HG03342 (cell line): ENCODE measurements around the gene ARHGAP9.

ENCODE experiments used
- ATAC-seq: cut with Tn5 transposase; IDR thresholded peaks from one replicate; pipeline ENCODE4 v1.9.1; 2021; ENCODE audit warnings: mild to moderate bottlenecking, moderate library complexity; ENCODE audit not compliant: unreplicated experiment

The ARHGAP9 gene

GRCh38 chr12:57473886-57474285, 5.8 kb downstream of the ARHGAP9 start:
- no peak for ATAC-seq

DNA sequence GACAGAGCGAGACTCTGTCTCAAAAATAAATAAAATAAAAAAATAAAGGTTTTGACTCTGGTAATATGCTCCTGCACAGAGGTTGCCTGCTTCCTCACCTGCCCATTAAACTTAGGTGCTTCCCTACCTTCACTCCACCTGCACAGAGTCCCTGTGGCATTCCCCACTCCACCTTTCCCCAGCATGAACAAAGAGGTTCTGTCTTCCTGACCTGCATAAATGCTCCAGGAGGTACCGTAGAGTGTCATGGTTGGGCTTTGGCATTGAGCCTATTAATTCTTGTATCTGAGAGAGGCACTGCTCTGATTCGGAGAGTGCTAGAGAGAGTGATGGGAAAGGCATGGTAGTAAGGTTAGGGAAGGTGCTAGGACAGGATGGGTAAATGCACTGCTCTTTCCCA, 6.3 kb downstream of the ARHGAP9 start:
- ATAC-seq = no peak

- ATAC-seq = no peak
These were observed 7.3 kb downstream of the ARHGAP9 start for GRCh38 chr12:57472391-57472790.

GRCh38 chr12:57471661-57472060, 8.0 kb downstream of the ARHGAP9 start:
- ATAC-seq = no peak

GRCh38 chr12:57470970-57471656, 8.6 kb downstream of the ARHGAP9 start:
- no peak for ATAC-seq

- no peak for ATAC-seq
These were observed 9.2 kb downstream of the ARHGAP9 start for GRCh38 chr12:57470286-57470969.

DNA sequence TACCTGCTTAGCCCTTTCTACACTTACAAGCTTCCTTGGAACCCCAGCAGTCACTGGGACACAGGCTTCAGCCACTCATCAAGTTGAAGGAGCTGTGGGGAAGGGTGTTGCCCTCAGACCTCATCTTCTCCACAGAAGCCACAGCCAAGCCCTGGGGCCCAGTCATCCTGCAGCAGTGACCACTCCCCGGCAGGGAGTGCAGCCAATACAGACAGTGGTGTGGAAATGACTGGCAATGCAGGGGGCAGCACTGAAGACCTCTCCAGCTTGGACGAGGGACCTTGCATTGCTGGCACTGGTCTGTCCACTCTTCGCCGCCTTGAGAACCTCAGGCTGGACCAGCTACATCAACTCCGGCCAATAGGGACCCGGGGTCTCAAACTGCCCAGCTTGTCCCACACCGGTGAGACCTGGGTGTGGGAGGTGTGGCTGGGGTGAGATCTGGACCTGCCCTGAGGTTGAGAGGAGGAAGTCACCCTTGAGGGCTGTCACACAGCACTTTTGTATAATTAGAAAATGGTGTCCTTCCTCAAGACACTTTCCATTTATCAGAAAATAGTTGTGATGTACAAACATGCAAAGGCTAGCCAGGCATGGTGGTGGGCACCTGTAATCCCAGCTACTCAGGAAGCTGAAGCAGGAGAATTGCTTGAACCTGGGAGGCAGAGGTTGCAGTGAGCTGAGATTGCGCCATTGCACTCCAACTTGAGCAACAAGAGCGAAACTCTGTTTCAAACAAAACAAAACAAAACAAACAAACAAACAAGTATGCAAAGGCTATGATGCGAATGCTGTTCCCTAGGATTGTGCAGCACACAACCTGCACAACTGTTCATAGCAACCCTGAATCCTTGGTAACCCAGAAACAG, 10.1 kb downstream of the ARHGAP9 start:
- ATAC-seq = no peak

- ATAC-seq = no peak
These were observed 11.8 kb downstream of the ARHGAP9 start for GRCh38 chr12:57467915-57468314.

- no peak for ATAC-seq
These were observed 12.3 kb downstream of the ARHGAP9 start for GRCh38 chr12:57467212-57467874.

DNA sequence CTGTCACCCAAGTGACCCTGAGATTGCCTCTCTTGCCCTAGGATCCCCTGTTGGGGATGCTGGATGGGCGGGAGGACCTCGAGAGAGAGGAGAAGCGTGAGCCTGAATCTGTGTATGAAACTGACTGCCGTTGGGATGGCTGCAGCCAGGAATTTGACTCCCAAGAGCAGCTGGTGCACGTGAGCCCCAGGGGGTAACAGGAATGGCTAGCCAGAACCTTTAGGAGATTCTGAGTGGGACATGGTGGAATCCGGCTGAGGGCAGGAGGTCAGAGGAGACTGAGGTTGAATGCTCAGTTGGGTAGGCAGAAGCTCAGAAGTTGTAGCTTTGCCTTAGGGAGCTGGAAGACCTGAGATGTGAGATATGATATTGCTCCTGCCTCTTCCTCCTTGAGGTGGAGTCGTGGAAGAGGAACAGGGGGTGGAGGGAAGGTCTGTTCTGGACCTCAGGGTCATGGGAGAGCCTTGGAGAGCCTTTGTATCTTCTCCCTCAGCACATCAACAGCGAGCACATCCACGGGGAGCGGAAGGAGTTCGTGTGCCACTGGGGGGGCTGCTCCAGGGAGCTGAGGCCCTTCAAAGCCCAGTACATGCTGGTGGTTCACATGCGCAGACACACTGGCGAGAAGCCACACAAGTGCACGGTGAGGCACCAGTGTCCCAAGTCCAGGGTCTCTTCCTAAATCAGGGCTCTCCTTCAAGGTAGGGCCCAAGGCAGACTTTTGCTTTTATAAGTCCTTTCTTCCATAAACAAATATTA, 13.7 kb downstream of the ARHGAP9 start:
- ATAC-seq = no peak

- ATAC-seq = no peak
These were observed 14.5 kb downstream of the ARHGAP9 start for GRCh38 chr12:57465030-57465746.

DNA sequence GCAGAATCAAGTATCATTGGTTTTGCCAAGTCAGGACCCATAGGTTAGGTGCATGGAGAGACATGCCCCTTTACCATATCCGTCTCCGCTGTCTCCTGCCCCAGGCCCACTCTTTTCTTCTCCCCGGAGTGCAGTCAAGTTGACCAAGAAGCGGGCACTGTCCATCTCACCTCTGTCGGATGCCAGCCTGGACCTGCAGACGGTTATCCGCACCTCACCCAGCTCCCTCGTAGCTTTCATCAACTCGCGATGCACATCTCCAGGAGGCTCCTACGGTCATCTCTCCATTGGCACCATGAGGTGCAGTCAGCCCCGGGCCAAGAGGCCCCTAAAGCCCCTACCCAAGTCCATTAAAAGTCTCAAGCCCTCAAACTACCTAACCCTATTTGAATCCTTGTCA, 15.1 kb downstream of the ARHGAP9 start:
- ATAC-seq = no peak

- ATAC-seq = no peak
These were observed 16.8 kb downstream of the ARHGAP9 start for GRCh38 chr12:57462912-57463253.

GRCh38 chr12:57462251-57462911, 17.3 kb downstream of the ARHGAP9 start:
- ATAC-seq = peak; percentile 66

- ATAC-seq = no peak
These were observed 17.8 kb downstream of the ARHGAP9 start for GRCh38 chr12:57461917-57462250.

DNA sequence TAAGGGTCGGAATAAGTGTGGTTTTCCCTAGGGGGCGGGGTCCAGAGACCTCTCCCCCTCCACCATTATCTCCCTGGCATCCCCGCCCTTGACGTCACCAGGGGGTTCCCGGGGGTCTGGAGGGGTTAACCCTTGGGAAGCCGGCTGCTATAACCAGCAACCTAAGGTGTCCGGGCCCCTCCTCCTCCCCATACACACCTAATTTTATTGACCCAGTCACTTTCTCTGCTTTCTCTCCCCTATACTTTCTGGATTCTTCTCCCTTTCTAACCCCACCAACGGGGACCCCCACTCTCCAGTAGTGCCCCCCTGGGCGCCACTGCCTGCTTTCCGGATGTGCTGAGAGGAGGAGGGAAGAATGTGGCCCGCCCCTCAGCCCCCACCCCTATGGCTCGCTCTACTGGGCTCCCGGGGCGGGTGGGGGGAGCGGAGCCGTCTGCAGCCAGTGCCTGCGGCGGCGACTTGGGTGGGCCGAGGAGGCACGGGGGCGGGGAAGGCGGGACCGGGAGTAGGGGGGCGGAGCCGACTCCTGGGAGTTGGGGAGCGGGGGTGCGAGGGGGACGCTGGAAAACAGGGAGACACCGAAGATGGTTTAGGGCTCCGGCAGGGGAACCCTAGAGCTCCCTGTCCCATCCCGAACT, 18.3 kb downstream of the ARHGAP9 start:
- no peak for ATAC-seq

GRCh38 chr12:57460841-57461275, 18.8 kb downstream of the ARHGAP9 start:
- no peak for ATAC-seq

GRCh38 chr12:57460468-57460784, 19.2 kb downstream of the ARHGAP9 start:
- no peak for ATAC-seq
